HUES64 (cell line): ENCODE measurements around the gene IMMP2L.

Source experiments
- H3K27ac ChIP-seq: 2 replicates; pipeline ENCODE4 v1.7.0; 2013; ENCODE audit warnings: low read depth, low read length, inconsistent platforms
- H3K27me3 ChIP-seq: 2 replicates; pipeline ENCODE4 v1.6.1; 2013; ENCODE audit warnings: mild to moderate bottlenecking, low read length; ENCODE audit not compliant: insufficient read depth
- H3K36me3 ChIP-seq: 2 replicates; pipeline ENCODE4 v1.6.1; 2013; ENCODE audit warnings: mild to moderate bottlenecking, low read length; ENCODE audit not compliant: insufficient read depth
- H3K4me1 ChIP-seq: 2 replicates; pipeline ENCODE4 v1.6.1; 2013; ENCODE audit warnings: mild to moderate bottlenecking, low read length, moderate library complexity; ENCODE audit not compliant: insufficient read depth
- H3K4me3 ChIP-seq: 2 replicates; pipeline ENCODE4 v1.5.1; 2013; ENCODE audit warnings: mild to moderate bottlenecking, low read length, moderate library complexity
- H3K9ac ChIP-seq: 2 replicates; pipeline ENCODE4 v1.6.1; 2013; ENCODE audit warnings: mild to moderate bottlenecking, low read depth, low read length
- H3K9me3 ChIP-seq: 2 replicates; pipeline ENCODE4 v1.6.1; 2013; ENCODE audit warnings: low read depth, low read length; ENCODE audit not compliant: insufficient read depth
- WGBS: fragments of 150-250, 120-280 bp; methylation state at CpG from one replicate; pipeline ENCODE4 v1.1.7; 2013; ENCODE audit warnings: missing lambda C conversion rate; 5-methylcytosine and 5-hydroxymethylcytosine counted together

Gene IMMP2L

GRCh38 chr7:111098926-111099250 is 463.4 kb downstream of the IMMP2L start:
- no peak overlapping the region for H3K4me3 ChIP-seq
- no peak overlapping the region for H3K27ac ChIP-seq
- 43% methylated on average over 1 of the region's 1 CpG for WGBS
- no peak overlapping the region for H3K9ac ChIP-seq
- peaks cover 48% of the 10 kb centered on the region for H3K4me1 ChIP-seq
- no peaks in the 10 kb centered on the region for H3K9me3 ChIP-seq
- no peaks in the 10 kb centered on the region for H3K27me3 ChIP-seq
- H3K36me3 ChIP-seq = no peaks in the 10 kb centered on the region

- Histone ChIP-seq H3K27me3 (no peaks in the 10 kb centered on the region), H3K4me3 (no peak overlapping the region), H3K9ac (no peak overlapping the region), H3K36me3 (no peaks in the 10 kb centered on the region), H3K4me1 (peaks cover 51% of the 10 kb centered on the region), H3K27ac (peak overlapping the region; percentile 90; the same call in 1 of the 2 replicates), H3K9me3 (no peaks in the 10 kb centered on the region)
- 13% methylated on average over 9 of the region's 10 CpGs for WGBS
Measured at GRCh38 chr7:111098011-111098925, 464.0 kb downstream of the IMMP2L start.

- Histone ChIP-seq H3K4me1 (peaks cover 64% of the 10 kb centered on the region), H3K4me3 (peak overlapping the region; percentile 5; the same call in 1 of the 2 replicates), H3K27ac (peak overlapping the region; percentile 92), H3K9ac (peak overlapping the region; percentile 15; the same call in 1 of the 2 replicates), H3K27me3 (no peaks in the 10 kb centered on the region), H3K36me3 (no peaks in the 10 kb centered on the region), H3K9me3 (no peaks in the 10 kb centered on the region)
- WGBS = 7% methylated on average over 1 of the region's 3 CpGs
Measured at GRCh38 chr7:111096997-111097396, 465.3 kb downstream of the IMMP2L start.

GRCh38 chr7:111094419-111094818 is 467.9 kb downstream of the IMMP2L start:
- H3K4me1 ChIP-seq = peaks cover 81% of the 10 kb centered on the region
- H3K36me3 ChIP-seq = no peaks in the 10 kb centered on the region
- H3K9me3 ChIP-seq = no peaks in the 10 kb centered on the region
- H3K27me3 ChIP-seq = no peaks in the 10 kb centered on the region
- no peak overlapping the region for H3K4me3 ChIP-seq
- no CpG with 5 or more reads among the region's 1 CpG for WGBS
- H3K9ac ChIP-seq = no peak overlapping the region
- H3K27ac ChIP-seq = no peak overlapping the region

- no peak overlapping the region for H3K27ac ChIP-seq
- H3K9ac ChIP-seq = no peak overlapping the region
- H3K9me3 ChIP-seq = no peaks in the 10 kb centered on the region
- WGBS = 79% methylated on average over 4 of the region's 4 CpGs
- H3K4me3 ChIP-seq = peak overlapping the region; percentile 48; the same call in 1 of the 2 replicates
- H3K4me1 ChIP-seq = peaks cover 80% of the 10 kb centered on the region
- H3K27me3 ChIP-seq = no peaks in the 10 kb centered on the region
- no peaks in the 10 kb centered on the region for H3K36me3 ChIP-seq
Measured at GRCh38 chr7:111093496-111093895, 468.8 kb downstream of the IMMP2L start.

- H3K4me1 ChIP-seq = peaks cover 72% of the 10 kb centered on the region
- H3K27ac ChIP-seq = peak overlapping the region; percentile 21; the same call in 1 of the 2 replicates
- peak overlapping the region; percentile 21; the same call in 1 of the 2 replicates for H3K9ac ChIP-seq
Measured at GRCh38 chr7:111092406-111093236, 469.7 kb downstream of the IMMP2L start.

GRCh38 chr7:111091593-111092358 is 470.5 kb downstream of the IMMP2L start:
- peaks cover 65% of the 10 kb centered on the region for H3K4me1 ChIP-seq
- no peaks in the 10 kb centered on the region for H3K36me3 ChIP-seq
- H3K27ac ChIP-seq = 0 out of 2 replicates have a peak overlapping the region, but pooled peaks have one; percentile 12
- H3K27me3 ChIP-seq = no peaks in the 10 kb centered on the region
- WGBS = 19% methylated on average over 2 of the region's 3 CpGs
- peak overlapping the region; percentile 21; the same call in 1 of the 2 replicates for H3K9ac ChIP-seq
- H3K4me3 ChIP-seq = peak overlapping the region; percentile 48; the same call in 1 of the 2 replicates
- H3K9me3 ChIP-seq = no peaks in the 10 kb centered on the region

More at GRCh38 chr7:111092406-111093236, 469.7 kb downstream of the IMMP2L start:
- Histone ChIP-seq H3K36me3 (no peaks in the 10 kb centered on the region), H3K27me3 (no peaks in the 10 kb centered on the region), H3K4me3 (peak overlapping the region; percentile 48; the same call in 1 of the 2 replicates), H3K9me3 (no peaks in the 10 kb centered on the region)
- WGBS = 83% methylated on average over 2 of the region's 2 CpGs

- Histone ChIP-seq H3K9ac (peak within 1 kb of the TSS; percentile 21; the same call in 1 of the 2 replicates), H3K4me3 (peak within 1 kb of the TSS; percentile 48; the same call in 1 of the 2 replicates), H3K36me3 (no peaks in the 10 kb centered on the region), H3K4me1 (peaks cover 56% of the 10 kb centered on the region), H3K27me3 (no peaks in the 10 kb centered on the region), H3K27ac (peak within 1 kb of the TSS; percentile 50; the same call in 1 of the 2 replicates), H3K9me3 (no peaks in the 10 kb centered on the region)
- WGBS = 61% methylated on average over 6 of the region's 6 CpGs
Measured at GRCh38 chr7:111090846-111091245, 471.4 kb downstream of the IMMP2L start, which contains the start of gene LRRN3. Gene LRRN3, plus strand, starts transcription at chr7:111091127. Its CDS starts 31,646 bp downstream, at chr7:111122773.

- H3K9ac ChIP-seq = no peak overlapping the region
- peaks cover 46% of the 10 kb centered on the region for H3K4me1 ChIP-seq
- whole genome bisulfite sequencing = no CpG with 5 or more reads among the region's 1 CpG
- no peak overlapping the region for H3K27ac ChIP-seq
- H3K36me3 ChIP-seq = no peaks in the 10 kb centered on the region
- no peaks in the 10 kb centered on the region for H3K9me3 ChIP-seq
- no peaks in the 10 kb centered on the region for H3K27me3 ChIP-seq
- no peak overlapping the region for H3K4me3 ChIP-seq
Measured at GRCh38 chr7:111089822-111090426, 472.4 kb downstream of the IMMP2L start.

- Histone ChIP-seq H3K36me3 (no peaks in the 10 kb centered on the region), H3K4me3 (no peak overlapping the region), H3K27ac (no peak overlapping the region), H3K9me3 (no peaks in the 10 kb centered on the region), H3K9ac (no peak overlapping the region), H3K27me3 (no peaks in the 10 kb centered on the region), H3K4me1 (peaks cover 38% of the 10 kb centered on the region)
- WGBS = no CpG with 5 or more reads among the region's 1 CpG
Measured at GRCh38 chr7:111088328-111088727, 474.0 kb downstream of the IMMP2L start.
